GM12878 (cell line): Measurements from ENCODE around the gene PAX5. TPM values are rescaled to one million over a fixed set of nuclear protein-coding genes. Genes with fewer than 3 reads are reported as not detected.
"Not testable (repeated sequence)": the region's sequence is repeated elsewhere in the genome, so short reads cannot be mapped to it uniquely, and the experiment has no call there.

ENCODE experiments used
- ATAC-seq: fragments of 200-7000 bp; cut with Tn5 transposase; 3 replicates; pipeline ENCODE4 v1.9.1; 2020; ENCODE audit warnings: mild to moderate bottlenecking, moderate library complexity
- BruUV-seq: library from RNA; stranded (reverse); fragments of 400-500 nt; replicated peaks from 2 replicates; lab custom pipeline; 2021; lab: Mats Ljungman, UMichigan
- CTCF ChIA-PET: fragments of 300-600 bp; sonication (Branson Sonifier 250); formaldehyde crosslinking; extraction: SDS; loops from one replicate; lab custom pipeline; 2021; ENCODE audit warnings: inconsistent platforms; lab: Yijun Ruan, JAX
- POLR2A ChIA-PET: fragments of 350-600 bp; formaldehyde crosslinking; extraction: SDS; loops from one replicate; lab custom pipeline; 2021; ENCODE audit warnings: inconsistent platforms; lab: Charles Lee
- RAD21 ChIA-PET: fragments of 300-600 bp; sonication (Branson Sonifier 250); formaldehyde crosslinking; loops from one replicate; lab custom pipeline; 2023; ENCODE audit warnings: antibody characterized with exemption; ENCODE audit not compliant: unreplicated experiment; lab: Charles Lee
- SMC1A ChIA-PET: fragments of 300-600 bp; sonication (Branson Sonifier 250); formaldehyde crosslinking; loops from one replicate; lab custom pipeline; 2023; ENCODE audit not compliant: unreplicated experiment, uncharacterized antibody; lab: Charles Lee
- DNase-seq: peaks from one replicate; pipeline ENCODE4 v3.0.0-alpha.2; 2011; ENCODE audit warnings: low read depth, low spot score
- FAIRE-seq: peaks from 3 replicates; lab custom pipeline; 2011; peaks lifted over from hg19 to GRCh38; lab: Jason Lieb, UNC
- H2AFZ ChIP-seq: 2 replicates; pipeline ENCODE4 v1.6.0; 2011; ENCODE audit warnings: low read depth, low read length, control low read depth; ENCODE audit not compliant: control insufficient read depth
- H3K27ac ChIP-seq: 2 replicates; pipeline ENCODE4 v1.5.1; 2011; ENCODE audit warnings: control low read depth; ENCODE audit not compliant: control insufficient read depth, insufficient read depth
- H3K27me3 ChIP-seq, 2 experiments: replicated peaks in 1 of 2; 2 replicates each; pipeline versions ENCODE4 v1.6.0 to v1.6.1; 2011; ENCODE audit warnings: low read length in 1 of 2; ENCODE audit not compliant: control insufficient read depth in 2 of 2, insufficient read depth in 2 of 2
- H3K36me3 ChIP-seq, 2 experiments: 2 replicates each; pipeline ENCODE4 v1.5.1; 2011; ENCODE audit warnings: low read length in 1 of 2; ENCODE audit not compliant: control insufficient read depth in 2 of 2, insufficient read depth in 2 of 2
- H3K4me1 ChIP-seq: 2 replicates; pipeline ENCODE4 v1.6.1; 2011; ENCODE audit warnings: mild to moderate bottlenecking, low read length, moderate library complexity, mixed read lengths; ENCODE audit not compliant: control insufficient read depth, insufficient read depth
- H3K4me2 ChIP-seq: 2 replicates; pipeline ENCODE4 v1.6.0; 2011; ENCODE audit warnings: control low read depth; ENCODE audit not compliant: control insufficient read depth, insufficient read depth
- H3K4me3 ChIP-seq: fragments of 200-600 bp; sonication (generic); 2 replicates; pipeline ENCODE4 v1.5.1; 2016
- H3K79me2 ChIP-seq: 2 replicates; pipeline ENCODE4 v1.6.0; 2011; ENCODE audit warnings: low read length; ENCODE audit not compliant: control insufficient read depth, insufficient read depth
- H3K9ac ChIP-seq: 2 replicates; pipeline ENCODE4 v1.8.0; 2011; ENCODE audit warnings: low read length, control low read depth, mixed read lengths; ENCODE audit not compliant: control insufficient read depth, insufficient read depth
- H3K9me3 ChIP-seq: replicated peaks from 3 replicates; pipeline ENCODE4 v1.5.1; 2011; ENCODE audit warnings: mild to moderate bottlenecking, low read length; ENCODE audit not compliant: control insufficient read depth, insufficient read depth
- H4K20me1 ChIP-seq: 2 replicates; pipeline ENCODE4 v1.6.0; 2011; ENCODE audit not compliant: control insufficient read depth, insufficient read depth
- BRCA1 ChIP-seq: IDR thresholded peaks from 2 replicates; pipeline ENCODE4 v1.6.1; 2011; ENCODE audit warnings: low read depth, low read length, improper control_type of control experiment
- HDGF ChIP-seq: fragments of 450-650 bp; IDR thresholded peaks from 2 replicates; pipeline ENCODE4 v1.6.1; 2016; ENCODE audit warnings: antibody characterized with exemption
- MEF2A ChIP-seq: IDR thresholded peaks from 2 replicates; pipeline ENCODE4 v1.6.1; 2011; ENCODE audit warnings: low read depth, mild to moderate bottlenecking, low read length, moderate library complexity; ENCODE audit not compliant: insufficient read depth
- SREBF1 ChIP-seq: IDR thresholded peaks from 2 replicates; pipeline ENCODE4 v1.6.1; 2012; ENCODE audit warnings: mild to moderate bottlenecking, low read length
- SREBF2 ChIP-seq: IDR thresholded peaks from 2 replicates; pipeline ENCODE4 v1.6.1; 2012; ENCODE audit warnings: mild to moderate bottlenecking, low read length
- ZBED1 ChIP-seq: IDR thresholded peaks from 2 replicates; pipeline ENCODE4 v1.6.1; 2016; ENCODE audit warnings: borderline replicate concordance
- whole genome bisulfite sequencing: methylation state at CpG from one replicate; pipeline ENCODE4 v1.1.6; 2016; ENCODE audit warnings: low lambda C conversion rate; ENCODE audit not compliant: insufficient replicate concordance, insufficient coverage; ENCODE audit errors: missing lambda C conversion rate; 5-methylcytosine and 5-hydroxymethylcytosine counted together
- in situ Hi-C: fragments of 300-500 bp; cut with MboI; formaldehyde crosslinking; loops from 9 replicates; pipeline ENCODE4 v1.14.3; 2018; ENCODE audit warnings: mixed read lengths
- intact Hi-C: fragments of 100-400 bp; cut with micrococcal nuclease; formaldehyde crosslinking; loops from one replicate; pipeline ENCODE4 v1.14.2; 2022; ENCODE audit not compliant: unreplicated experiment
- polyA plus RNA-seq, 11 experiments: library from polyadenylated mRNA; depleted of rRNA in 4 of 11; unstranded in 6 of 11; stranded (reverse) in 5 of 11; fragments of >200 nt; fragmentation: Nextera tagmentation in 4 of 11; fragmentation: Illumina TruSeq in 1 of 11; extraction: Ambion mirVana in 4 of 11; extraction: Trizol in 1 of 11; gene quantifications; 1 replicate in 1 of 11; 2 replicates in 10 of 11; pipeline versions ENCODE4 v1.2.1 to v1.2.3, GENCODE V29; 2011 to 2016; ENCODE audit warnings: inconsistent platforms in 2 of 11, missing spikeins in 2 of 11, low read depth in 1 of 11
- total RNA-seq, 4 experiments: library from RNA; depleted of rRNA in 3 of 4; stranded (reverse); fragments of >200 nt in 3 of 4; fragmentation: Illumina TruSeq in 1 of 4; extraction: Trizol in 1 of 4; gene quantifications; 2 replicates each; pipeline versions ENCODE4 v1.2.1 to v1.2.3, GENCODE V29; 2013 to 2021
- TF ChIP-seq, protein P1 (sequence below): fragments of 450-650 bp; IDR thresholded peaks from 2 replicates; pipeline ENCODE4 v1.6.1; 2017; ENCODE audit warnings: mild to moderate bottlenecking, moderate library complexity
- TF ChIP-seq, protein P2 (sequence below): IDR thresholded peaks from 2 replicates; pipeline ENCODE4 v1.6.1; 2011; ENCODE audit warnings: mild to moderate bottlenecking, low read depth, low read length, moderate library complexity; ENCODE audit not compliant: insufficient replicate concordance
- TF ChIP-seq, protein P3 (sequence below): IDR thresholded peaks from 2 replicates; pipeline ENCODE4 v1.6.1; 2012; ENCODE audit warnings: low read depth, low read length, improper control_type of control experiment

PAX5 gene
- total and polyA plus RNA-seq, 10 of the 15 experiments (the other 5 are each of a cell fraction or from before 2014, with no cell fraction given), result 2.2 to 123 (median 31.9) TPM

DNA sequence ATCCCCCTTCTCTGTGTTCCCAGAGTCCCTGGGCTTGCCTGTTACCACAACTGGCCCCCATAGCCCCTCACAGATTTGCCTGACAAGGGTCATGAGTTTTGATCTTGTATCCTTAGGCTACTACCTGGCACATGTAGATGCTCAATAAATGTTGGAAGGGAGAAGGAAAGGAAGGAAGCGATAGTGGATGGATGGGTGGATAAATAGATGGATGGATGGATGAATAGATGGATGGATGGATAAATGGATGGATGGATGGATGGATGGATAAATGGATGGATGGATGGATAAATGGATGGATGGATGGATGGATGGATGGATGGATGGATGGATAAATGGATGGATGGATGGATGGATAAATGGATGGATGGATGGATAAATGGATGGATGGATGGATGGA lies 164.5 kb downstream of the PAX5 start:
- H3K4me1 ChIP-seq, DNase-seq, POLR2A ChIA-PET, RAD21 ChIA-PET, H3K4me2 ChIP-seq, FAIRE-seq, H2AFZ ChIP-seq, H3K9me3 ChIP-seq, in situ Hi-C loops, H3K9ac ChIP-seq, ATAC-seq, H3K27ac ChIP-seq, H3K27me3 ChIP-seq, H3K4me3 ChIP-seq, H4K20me1 ChIP-seq, H3K79me2 ChIP-seq, CTCF ChIA-PET: not testable (repeated sequence)
- intact Hi-C loops, result loop anchor here (5.0 to 10.0 kb wide), 3 partner anchors 255 to 535 kb away; partner anchors contain the start of gene ZCCHC7
- SMC1A ChIA-PET, result interaction anchor here (0.8 to 1.8 kb wide), 2 partner anchors 9 to 10 kb away, joined by 3 to 6 read pairs; no protein-coding TSS in a partner anchor
- WGBS, result 100% methylated on average over 1 of the region's 1 CpG
- BruUV-seq, result TSS peak; percentile 32
- peaks cover 26 to 50% of the 10 kb centered on the region in 2 experiments for H3K36me3 ChIP-seq

DNA sequence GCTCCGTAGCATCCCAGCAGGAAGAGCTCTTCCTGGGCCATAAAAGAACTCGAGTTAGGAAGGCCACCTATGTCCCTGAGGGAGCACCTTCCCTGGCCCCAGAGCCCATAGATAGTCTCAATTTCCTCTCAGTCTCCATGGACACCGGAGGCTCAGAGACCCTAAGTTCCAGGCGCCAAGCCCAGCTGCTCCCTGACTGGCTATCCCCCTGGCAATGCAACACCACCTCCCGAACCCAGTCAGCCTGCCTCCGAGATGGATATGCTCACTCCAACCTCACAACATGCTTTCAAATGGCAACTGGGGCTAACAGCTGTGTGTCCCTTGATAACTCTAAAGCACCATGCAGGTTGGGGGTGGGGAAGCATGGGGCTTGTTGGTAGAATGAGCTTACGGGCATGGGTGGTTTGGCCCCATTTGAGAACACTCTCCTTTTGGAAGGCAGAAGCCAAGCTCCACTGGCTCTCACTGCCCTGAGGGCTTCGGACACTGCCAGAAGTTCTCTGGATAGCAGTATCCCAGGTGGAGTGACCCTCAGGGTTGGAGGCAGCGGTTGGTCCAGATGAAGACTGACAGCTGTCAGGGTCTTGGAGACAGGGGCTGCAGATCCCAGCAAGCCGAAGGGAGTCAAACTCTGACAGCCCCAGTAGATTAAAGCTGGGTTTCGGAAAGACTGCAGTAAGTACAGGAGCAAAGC lies 165.3 kb downstream of the PAX5 start:
- intact Hi-C loops, result no loop called here
- no TSS peak for BruUV-seq
- SMC1A ChIA-PET, result interaction anchor here (1.0 to 1.8 kb wide), 2 partner anchors 10 to 497 kb away, joined by 3 to 6 read pairs; no protein-coding TSS in a partner anchor
- no peak for ATAC-seq
- Histone ChIP-seq H3K36me3 (peaks cover 22 to 50% of the 10 kb centered on the region in 2 experiments), H3K4me2 (no peak overlapping the region), H3K4me1 (no peaks in the 10 kb centered on the region), H3K9me3 (no peaks in the 10 kb centered on the region), H2AFZ (no peak overlapping the region), H3K27me3 (no peaks in the 10 kb centered on the region), H3K4me3 (no peak overlapping the region), H3K9ac (no peak overlapping the region), H3K27ac (no peak overlapping the region), H3K79me2 (no peaks in the 10 kb centered on the region; the same call in none of the 2 replicates), H4K20me1 (no peaks in the 10 kb centered on the region)
- whole genome bisulfite sequencing, result 92% methylated on average over 11 of the region's 11 CpGs
- no peak for DNase-seq
- no peak for FAIRE-seq
- CTCF ChIA-PET, result interaction anchor here (0.7 kb wide), 1 partner anchor 540 kb away, joined by 3 read pairs; no protein-coding TSS in a partner anchor
- POLR2A ChIA-PET, result interaction anchor here (0.6 kb wide), 1 partner anchor 159 kb away, joined by 4 read pairs; no protein-coding TSS in a partner anchor
- RAD21 ChIA-PET, result no interaction called here
- in situ Hi-C loops, result no loop called here
- TF ChIP-seq ZBED1 (no peak), BRCA1 (no peak), MEF2A (no peak), SREBF1 (no peak), HDGF (no peak), SREBF2 (no peak)
- TF ChIP-seq, protein P1, sequence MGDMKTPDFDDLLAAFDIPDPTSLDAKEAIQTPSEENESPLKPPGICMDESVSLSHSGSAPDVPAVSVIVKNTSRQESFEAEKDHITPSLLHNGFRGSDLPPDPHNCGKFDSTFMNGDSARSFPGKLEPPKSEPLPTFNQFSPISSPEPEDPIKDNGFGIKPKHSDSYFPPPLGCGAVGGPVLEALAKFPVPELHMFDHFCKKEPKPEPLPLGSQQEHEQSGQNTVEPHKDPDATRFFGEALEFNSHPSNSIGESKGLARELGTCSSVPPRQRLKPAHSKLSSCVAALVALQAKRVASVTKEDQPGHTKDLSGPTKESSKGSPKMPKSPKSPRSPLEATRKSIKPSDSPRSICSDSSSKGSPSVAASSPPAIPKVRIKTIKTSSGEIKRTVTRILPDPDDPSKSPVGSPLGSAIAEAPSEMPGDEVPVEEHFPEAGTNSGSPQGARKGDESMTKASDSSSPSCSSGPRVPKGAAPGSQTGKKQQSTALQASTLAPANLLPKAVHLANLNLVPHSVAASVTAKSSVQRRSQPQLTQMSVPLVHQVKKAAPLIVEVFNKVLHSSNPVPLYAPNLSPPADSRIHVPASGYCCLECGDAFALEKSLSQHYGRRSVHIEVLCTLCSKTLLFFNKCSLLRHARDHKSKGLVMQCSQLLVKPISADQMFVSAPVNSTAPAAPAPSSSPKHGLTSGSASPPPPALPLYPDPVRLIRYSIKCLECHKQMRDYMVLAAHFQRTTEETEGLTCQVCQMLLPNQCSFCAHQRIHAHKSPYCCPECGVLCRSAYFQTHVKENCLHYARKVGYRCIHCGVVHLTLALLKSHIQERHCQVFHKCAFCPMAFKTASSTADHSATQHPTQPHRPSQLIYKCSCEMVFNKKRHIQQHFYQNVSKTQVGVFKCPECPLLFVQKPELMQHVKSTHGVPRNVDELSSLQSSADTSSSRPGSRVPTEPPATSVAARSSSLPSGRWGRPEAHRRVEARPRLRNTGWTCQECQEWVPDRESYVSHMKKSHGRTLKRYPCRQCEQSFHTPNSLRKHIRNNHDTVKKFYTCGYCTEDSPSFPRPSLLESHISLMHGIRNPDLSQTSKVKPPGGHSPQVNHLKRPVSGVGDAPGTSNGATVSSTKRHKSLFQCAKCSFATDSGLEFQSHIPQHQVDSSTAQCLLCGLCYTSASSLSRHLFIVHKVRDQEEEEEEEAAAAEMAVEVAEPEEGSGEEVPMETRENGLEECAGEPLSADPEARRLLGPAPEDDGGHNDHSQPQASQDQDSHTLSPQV, result no peak
- TF ChIP-seq, protein P2, sequence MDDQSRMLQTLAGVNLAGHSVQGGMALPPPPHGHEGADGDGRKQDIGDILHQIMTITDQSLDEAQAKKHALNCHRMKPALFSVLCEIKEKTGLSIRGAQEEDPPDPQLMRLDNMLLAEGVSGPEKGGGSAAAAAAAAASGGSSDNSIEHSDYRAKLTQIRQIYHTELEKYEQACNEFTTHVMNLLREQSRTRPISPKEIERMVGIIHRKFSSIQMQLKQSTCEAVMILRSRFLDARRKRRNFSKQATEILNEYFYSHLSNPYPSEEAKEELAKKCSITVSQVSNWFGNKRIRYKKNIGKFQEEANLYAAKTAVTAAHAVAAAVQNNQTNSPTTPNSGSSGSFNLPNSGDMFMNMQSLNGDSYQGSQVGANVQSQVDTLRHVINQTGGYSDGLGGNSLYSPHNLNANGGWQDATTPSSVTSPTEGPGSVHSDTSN, result no peak
- TF ChIP-seq, protein P3, sequence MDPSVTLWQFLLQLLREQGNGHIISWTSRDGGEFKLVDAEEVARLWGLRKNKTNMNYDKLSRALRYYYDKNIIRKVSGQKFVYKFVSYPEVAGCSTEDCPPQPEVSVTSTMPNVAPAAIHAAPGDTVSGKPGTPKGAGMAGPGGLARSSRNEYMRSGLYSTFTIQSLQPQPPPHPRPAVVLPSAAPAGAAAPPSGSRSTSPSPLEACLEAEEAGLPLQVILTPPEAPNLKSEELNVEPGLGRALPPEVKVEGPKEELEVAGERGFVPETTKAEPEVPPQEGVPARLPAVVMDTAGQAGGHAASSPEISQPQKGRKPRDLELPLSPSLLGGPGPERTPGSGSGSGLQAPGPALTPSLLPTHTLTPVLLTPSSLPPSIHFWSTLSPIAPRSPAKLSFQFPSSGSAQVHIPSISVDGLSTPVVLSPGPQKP, result no peak
